GM18508 (cell line): ENCODE results near the gene NECTIN2.
"Not testable (repeated sequence)": the region's sequence is repeated elsewhere in the genome, so short reads cannot be mapped to it uniquely, and the experiment has no call there.

ENCODE experiments used
- ATAC-seq: cut with Tn5 transposase; IDR thresholded peaks from one replicate; pipeline ENCODE4 v1.9.1; 2021; ENCODE audit warnings: moderate number of reproducible peaks; ENCODE audit not compliant: insufficient read depth, unreplicated experiment

Gene NECTIN2

GRCh38 chr19:44879309-44880065 lies 33.4 kb downstream of the NECTIN2 start:
- ATAC-seq, result no peak

DNA sequence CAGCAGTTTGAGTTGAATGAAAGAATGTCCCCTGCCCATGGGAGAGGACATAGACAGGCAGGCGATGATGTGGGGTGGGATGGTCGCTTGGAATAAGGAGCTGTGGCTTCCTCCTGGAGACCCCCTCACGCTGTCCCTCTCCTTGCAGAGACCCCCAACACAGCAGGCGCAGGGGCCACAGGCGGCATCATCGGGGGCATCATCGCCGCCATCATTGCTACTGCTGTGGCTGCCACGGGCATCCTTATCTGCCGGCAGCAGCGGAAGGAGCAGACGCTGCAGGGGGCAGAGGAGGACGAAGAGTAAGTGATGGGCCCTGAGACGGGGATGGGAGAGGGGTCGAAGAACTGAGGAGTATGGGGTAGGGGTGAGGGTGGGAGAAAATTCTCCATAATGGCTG lies 36.0 kb downstream of the NECTIN2 start:
- ATAC-seq, result no peak

GRCh38 chr19:44882619-44883397 lies 36.7 kb downstream of the NECTIN2 start:
- not testable (repeated sequence) for ATAC-seq

DNA sequence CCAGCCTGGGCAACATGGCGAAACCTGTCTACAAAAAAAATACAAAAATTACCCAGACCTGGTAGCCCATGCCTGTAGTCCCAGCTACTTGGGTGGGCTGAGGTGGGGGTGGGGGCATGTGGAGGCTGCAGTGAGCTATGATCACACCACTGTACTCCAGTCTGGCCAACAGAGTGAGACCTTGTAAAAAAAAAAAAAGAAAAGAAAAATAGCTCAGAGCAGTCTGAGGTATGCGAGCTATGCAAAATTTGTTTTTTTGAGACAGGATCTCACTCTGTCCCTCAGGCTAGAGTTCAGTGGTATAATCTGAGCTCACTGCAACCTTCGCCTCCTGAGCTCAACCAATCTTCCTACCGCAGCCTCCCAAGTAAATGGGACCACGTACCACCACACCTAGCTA lies 37.8 kb downstream of the NECTIN2 start:
- ATAC-seq, result no peak

- ATAC-seq, result no peak
These were observed 38.5 kb downstream of the NECTIN2 start for GRCh38 chr19:44884566-44884965.

DNA sequence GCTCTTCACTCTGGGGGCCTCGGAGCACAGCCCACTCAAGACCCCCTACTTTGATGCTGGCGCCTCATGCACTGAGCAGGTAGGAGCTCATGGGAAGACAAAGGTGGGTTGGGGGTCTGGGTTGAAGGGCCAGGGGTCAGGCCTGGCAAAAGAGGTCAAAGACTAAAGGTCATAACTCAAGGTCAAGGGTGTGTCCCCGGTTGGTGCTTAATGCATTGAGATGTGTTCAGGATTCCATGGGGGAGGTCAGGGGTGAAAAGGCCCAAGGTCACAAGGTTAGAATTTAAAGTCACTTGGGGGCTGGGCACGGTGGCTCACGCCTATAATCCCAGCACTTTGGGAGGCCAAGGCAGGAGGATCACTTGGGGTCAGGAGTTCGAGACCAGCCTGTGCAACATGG lies 40.0 kb downstream of the NECTIN2 start:
- no peak for ATAC-seq

DNA sequence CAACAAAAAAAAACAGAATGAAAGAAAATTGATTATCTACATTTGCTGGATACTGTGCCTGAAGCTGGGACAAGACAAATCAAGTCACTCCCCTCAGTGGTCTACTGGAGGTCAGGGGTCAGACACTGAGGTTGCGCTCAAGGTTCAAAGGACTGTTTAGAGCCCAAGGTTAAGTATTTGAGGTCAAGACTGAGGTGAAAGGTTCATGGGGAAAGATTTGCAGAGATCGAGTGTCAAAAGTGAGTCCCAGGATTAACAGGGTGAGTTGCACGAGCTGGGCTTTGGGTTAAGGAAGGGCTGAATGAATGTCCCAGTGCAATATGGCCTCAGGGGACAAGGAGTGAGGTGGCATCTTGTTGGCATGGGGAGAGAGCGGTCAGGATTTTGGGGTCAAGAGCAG lies 41.6 kb downstream of the NECTIN2 start:
- no peak for ATAC-seq

- ATAC-seq, result not testable (repeated sequence)
These were observed 42.2 kb downstream of the NECTIN2 start for GRCh38 chr19:44888335-44888734.

DNA sequence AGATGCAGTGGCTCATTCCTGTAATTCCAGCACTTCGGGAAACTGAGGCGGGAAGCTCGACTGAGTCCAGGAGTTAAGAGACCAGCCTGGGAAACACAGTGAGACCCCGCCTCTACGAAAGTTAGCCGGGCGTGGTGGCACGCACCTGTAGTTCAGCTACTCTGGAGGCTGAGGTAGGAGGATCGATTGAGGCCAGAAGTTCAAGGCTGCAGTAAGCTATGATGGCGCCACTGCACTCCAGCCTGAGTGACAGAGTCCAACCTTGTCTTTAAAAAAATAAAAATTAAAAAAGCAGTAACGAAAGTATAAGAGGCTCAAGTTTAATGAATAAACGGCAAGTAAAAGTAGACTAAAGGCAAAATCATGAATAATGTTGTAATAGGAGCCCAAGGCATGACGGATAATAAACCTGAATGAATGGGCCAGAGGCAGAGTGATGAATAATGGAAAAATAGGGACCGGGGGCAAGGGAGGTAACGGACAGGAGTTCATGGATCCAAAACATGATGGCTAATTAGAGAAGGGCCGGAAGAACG lies 43.8 kb downstream of the NECTIN2 start:
- ATAC-seq, result no peak

GRCh38 chr19:44890366-44891015 lies 44.4 kb downstream of the NECTIN2 start:
- peak; percentile 62 for ATAC-seq

DNA sequence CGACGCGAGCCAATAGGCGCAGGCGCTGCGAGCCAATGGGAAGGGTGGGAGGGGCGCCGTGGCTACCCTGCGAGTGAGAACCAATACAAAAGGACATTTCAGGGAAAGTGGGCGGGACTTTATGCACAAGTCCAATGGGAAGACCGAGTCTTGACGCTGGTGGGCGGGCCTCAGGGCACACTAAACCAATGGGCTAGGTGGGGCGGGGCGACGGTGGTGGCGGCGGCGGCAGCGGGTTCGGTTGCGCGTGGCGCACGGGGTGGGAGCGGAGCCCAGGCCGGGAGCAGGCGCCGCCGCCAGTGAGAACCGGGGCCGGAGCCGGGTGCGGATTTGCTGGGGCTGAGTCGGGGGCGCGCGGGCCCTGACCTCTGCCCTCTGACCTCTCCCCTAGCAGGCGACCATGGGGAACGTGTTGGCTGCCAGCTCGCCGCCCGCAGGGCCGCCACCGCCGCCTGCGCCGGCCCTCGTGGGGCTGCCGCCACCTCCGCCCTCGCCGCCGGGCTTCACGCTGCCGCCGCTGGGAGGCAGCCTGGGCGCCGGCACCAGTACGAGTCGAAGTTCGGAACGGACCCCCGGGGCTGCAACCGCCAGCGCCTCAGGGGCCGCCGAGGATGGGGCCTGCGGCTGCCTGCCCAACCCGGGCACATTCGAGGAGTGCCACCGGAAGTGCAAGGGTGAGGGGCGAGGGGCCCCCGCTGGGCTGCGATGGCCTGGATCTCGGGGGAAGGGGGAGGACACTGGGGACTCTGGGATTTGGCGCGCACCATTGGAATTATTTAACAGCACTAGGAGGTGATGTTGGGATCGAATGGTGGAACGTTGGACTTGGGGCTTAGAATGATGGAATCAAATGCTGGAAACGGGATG lies 45.2 kb downstream of the NECTIN2 start, which contains the start of gene TOMM40:
Gene TOMM40, plus strand, starts transcription at position 239 of the 867 bp plus-strand sequence. Its CDS starts 162 bp downstream, at position 401.
- ATAC-seq, result peak; percentile 38

DNA sequence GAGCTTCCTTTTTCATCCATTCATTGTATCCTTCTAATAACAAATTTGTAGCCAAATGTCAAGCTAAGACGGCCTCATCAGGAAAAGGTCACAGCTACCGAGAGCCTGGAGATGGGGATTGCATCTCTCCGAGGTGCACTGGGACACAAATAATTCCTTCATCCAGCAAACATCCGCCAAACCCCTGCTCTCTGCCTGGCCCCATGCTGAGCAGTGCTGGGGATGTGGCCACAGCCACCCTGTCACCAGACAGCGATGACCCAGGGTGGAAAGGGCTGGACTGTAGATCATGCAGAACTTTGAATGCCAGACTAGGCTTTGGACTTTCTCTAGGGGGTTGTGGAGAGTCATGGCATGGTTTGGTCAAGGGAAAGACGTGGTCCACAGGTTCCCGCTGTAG lies 46.8 kb downstream of the NECTIN2 start:
- ATAC-seq, result no peak

DNA sequence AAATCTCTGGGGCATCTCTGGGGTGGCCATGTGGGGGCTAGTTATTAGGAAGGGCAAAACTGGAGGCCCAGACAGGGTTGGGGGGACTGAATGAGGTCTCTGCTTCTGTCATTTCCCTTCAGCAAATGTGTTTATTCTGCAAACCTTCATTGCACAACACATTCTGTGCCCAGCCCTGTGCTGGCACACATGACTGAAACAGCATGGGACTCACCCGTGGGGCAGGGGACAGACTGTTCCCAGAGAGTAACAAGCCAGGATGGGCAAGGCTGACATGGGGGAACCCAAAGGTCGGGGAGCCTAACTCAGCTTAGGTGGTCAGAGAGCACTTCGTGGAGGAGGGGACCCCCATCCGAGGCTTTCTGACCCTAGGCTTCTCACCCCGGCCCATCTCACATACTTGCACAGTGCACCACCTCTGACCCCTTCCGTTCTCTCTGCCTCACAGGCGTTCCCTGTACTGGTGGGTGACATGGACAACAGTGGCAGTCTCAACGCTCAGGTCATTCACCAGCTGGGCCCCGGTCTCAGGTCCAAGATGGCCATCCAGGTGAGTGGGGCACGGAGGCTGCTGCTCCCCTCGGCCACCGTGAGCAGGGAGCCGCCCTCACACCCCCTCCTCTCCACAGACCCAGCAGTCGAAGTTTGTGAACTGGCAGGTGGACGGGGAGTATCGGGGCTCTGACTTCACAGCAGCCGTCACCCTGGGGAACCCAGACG lies 47.4 kb downstream of the NECTIN2 start:
- ATAC-seq, result no peak

- ATAC-seq, result no peak
These were observed 47.9 kb downstream of the NECTIN2 start for GRCh38 chr19:44894052-44894400.

DNA sequence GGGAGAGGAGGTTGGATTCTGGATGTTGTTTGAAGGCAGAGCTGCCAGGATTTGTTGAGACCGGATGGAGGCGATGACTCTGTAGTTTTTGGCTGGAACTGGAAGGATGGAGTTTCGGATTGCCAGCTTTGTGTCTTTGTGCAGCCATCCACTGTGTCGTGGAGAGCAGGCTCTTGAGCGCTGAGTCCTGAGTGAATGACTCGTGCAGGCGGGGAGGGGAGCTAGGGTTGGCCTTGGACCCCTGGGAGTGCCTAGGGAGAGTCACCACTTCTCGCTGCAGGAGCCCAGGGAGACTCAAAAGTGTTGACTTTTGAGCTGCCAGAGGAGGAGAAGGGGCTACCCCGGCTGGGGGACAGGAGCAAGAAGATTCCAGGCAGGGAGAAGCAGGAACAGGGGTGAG lies 48.8 kb downstream of the NECTIN2 start:
- no peak for ATAC-seq

DNA sequence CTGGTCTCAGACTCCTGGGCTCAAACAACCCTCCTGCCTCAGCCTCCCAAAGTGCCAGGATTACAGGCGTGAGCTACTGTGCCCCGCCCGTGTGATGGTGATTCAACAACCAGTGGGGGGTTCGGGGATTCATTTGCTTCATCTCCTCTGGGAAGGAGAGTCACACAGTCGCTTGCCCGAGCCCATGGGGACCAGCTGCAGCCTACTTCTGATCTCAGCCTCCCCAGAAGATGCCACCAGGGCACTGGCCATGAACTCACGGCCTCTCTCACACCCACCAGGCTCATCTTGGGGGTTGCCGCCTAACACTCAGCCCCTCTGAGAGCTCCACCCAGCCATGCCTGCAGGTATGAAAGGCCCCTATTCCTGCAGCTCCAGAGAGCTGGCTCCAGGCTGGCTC lies 51.7 kb downstream of the NECTIN2 start:
- no peak for ATAC-seq

- ATAC-seq, result no peak
These were observed 54.5 kb downstream of the NECTIN2 start for GRCh38 chr19:44900328-44901244.

DNA sequence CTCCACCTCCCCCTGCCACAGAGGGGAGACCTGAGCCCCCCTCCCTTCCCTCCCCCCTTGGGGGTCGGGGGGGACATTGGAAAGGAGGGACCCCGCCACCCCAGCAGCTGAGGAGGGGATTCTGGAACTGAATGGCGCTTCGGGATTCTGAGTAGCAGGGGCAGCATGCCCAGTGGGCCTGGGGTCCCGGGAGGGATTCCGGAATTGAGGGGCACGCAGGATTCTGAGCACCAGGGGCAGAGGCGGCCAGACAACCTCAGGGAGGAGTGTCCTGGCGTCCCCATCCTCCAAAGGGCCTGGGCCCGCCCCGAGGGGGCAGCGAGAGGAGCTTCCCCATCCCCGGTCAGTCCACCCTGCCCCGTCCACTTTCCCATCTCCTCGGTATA lies 57.1 kb downstream of the NECTIN2 start:
- ATAC-seq, result no peak
